ENCODE data around the gene CCL28.

DNA sequence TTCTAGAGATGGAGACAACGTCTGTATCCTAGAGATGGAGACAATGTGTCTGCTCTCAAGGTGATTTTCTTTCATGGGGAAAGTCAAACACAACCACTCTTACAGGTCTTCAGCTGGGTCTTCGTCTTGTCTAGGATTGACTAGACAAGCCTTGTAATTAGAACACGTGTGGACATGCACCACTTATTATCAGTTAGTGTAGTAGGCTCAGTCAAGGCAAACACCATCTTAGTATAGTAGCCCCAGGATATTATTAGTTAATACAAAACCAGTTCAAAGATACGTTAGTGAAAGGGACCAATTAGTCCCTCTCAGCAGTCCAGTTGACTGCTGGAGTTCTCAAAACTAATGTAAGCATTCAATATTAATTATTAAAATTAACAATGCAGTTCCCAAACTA, 15.1 kb upstream of the CCL28 start:
- TF ChIP-seq, protein P1, sequence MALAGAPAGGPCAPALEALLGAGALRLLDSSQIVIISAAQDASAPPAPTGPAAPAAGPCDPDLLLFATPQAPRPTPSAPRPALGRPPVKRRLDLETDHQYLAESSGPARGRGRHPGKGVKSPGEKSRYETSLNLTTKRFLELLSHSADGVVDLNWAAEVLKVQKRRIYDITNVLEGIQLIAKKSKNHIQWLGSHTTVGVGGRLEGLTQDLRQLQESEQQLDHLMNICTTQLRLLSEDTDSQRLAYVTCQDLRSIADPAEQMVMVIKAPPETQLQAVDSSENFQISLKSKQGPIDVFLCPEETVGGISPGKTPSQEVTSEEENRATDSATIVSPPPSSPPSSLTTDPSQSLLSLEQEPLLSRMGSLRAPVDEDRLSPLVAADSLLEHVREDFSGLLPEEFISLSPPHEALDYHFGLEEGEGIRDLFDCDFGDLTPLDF (CRISPR knock-in tag; IDR thresholded peaks at IDR 0.05): no peak
- TF ChIP-seq, protein P2, sequence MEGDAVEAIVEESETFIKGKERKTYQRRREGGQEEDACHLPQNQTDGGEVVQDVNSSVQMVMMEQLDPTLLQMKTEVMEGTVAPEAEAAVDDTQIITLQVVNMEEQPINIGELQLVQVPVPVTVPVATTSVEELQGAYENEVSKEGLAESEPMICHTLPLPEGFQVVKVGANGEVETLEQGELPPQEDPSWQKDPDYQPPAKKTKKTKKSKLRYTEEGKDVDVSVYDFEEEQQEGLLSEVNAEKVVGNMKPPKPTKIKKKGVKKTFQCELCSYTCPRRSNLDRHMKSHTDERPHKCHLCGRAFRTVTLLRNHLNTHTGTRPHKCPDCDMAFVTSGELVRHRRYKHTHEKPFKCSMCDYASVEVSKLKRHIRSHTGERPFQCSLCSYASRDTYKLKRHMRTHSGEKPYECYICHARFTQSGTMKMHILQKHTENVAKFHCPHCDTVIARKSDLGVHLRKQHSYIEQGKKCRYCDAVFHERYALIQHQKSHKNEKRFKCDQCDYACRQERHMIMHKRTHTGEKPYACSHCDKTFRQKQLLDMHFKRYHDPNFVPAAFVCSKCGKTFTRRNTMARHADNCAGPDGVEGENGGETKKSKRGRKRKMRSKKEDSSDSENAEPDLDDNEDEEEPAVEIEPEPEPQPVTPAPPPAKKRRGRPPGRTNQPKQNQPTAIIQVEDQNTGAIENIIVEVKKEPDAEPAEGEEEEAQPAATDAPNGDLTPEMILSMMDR (IDR thresholded peaks at IDR 0.05): no peak
- TF ChIP-seq CBFB (CRISPR knock-in tag; IDR thresholded peaks at IDR 0.05; ENCODE audit: low read depth) (no peak), FOXP1 (CRISPR knock-in tag; IDR thresholded peaks at IDR 0.05; ENCODE audit: borderline replicate concordance) (no peak), NR1H2 (CRISPR knock-in tag; IDR thresholded peaks at IDR 0.05) (no peak), FOXJ3 (CRISPR knock-in tag; IDR thresholded peaks at IDR 0.05; ENCODE audit: borderline replicate concordance) (no peak), NR2C2 (CRISPR knock-in tag; IDR thresholded peaks at IDR 0.05) (no peak)
- TF ChIP-seq, protein P3, sequence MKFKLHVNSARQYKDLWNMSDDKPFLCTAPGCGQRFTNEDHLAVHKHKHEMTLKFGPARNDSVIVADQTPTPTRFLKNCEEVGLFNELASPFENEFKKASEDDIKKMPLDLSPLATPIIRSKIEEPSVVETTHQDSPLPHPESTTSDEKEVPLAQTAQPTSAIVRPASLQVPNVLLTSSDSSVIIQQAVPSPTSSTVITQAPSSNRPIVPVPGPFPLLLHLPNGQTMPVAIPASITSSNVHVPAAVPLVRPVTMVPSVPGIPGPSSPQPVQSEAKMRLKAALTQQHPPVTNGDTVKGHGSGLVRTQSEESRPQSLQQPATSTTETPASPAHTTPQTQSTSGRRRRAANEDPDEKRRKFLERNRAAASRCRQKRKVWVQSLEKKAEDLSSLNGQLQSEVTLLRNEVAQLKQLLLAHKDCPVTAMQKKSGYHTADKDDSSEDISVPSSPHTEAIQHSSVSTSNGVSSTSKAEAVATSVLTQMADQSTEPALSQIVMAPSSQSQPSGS (CRISPR knock-in tag; IDR thresholded peaks at IDR 0.05; ENCODE audit: borderline replicate concordance, low read depth): no peak

All from WTC11 (cell line).